ENCODE data around the gene UTP15.

UTP15 gene

DNA sequence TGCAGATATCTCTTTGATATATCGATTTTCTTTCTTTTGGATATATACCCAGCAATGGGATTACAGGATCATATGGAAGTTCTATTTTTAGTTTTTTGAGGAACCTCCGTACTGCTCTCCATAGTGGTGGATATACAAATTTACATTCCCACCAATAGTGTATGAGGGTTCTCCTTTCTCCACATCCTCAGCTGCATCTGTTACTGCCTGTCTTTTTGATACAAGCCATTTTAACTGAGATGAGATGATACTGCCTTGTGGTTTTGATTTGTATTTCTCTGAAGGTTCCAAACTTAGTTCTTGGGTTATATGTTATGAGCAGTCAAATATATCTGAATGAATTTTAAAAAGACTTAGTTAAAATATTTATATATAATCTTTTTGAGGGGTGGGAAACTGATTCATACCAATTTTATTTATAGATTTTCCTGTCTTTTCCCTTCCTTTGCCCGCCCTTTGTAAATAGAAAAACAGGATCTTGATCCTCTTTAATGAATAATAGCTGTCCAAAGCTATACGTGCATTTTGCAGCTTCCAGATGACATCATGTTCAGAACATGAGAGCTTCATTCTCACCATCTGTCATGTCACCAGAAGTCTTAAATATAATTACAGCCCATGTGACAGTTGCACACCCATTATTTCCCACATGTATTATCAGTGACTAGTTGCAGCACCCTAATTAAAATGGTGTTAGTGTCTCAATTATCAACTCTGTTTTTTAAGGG is 54.2 kb downstream of the UTP15 start:
- in situ Hi-C loops (cut with MboI; ENCODE audit: low sequenced_read_pairs), result no loop called here

DNA sequence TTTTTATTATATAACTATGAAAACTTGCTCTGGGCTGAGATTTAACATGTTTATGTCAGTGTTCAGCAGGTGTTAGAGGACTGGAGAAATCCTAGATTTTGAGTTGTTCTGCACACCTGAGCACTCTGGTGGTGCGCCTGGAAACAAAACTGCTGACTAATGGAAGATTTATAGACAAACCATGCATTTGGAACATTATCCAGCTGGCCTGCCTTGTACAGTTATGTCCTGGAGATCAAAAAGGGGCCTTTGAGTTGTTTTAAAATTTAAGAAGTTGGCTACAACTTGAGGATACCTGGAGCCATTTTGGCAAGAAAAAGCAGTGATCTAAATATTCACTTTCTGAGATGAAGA is 54.8 kb downstream of the UTP15 start:
- in situ Hi-C loops (cut with MboI; ENCODE audit: low sequenced_read_pairs), result no loop called here

GRCh38 chr5:73623060-73623459 is 57.5 kb downstream of the UTP15 start:
- in situ Hi-C loops (cut with MboI; ENCODE audit: low sequenced_read_pairs), result no loop called here

DNA sequence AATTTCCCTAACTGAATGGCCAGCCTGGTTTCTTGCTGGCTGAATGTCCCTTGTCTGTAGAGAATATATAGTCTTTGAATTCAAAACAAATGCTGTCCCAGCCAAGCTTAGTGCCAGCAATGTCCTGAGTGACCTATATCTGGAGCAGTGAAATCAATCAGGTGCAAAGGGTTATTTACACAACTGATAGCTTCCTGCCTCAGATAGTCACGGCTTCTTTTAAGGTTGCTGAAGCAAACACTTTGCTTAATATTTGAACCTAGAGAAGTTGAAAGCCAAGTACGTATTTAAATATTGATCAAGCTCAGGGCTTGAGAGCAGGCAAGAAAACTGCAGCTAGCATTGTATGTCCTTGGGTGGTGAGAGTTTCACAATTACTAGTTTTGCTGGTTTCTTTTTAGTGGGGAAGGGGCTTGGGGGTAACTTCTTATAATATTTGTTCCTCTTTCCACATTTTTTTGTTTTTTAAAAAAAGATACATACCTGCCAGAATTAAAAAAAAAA is 58.4 kb downstream of the UTP15 start:
- in situ Hi-C loops (cut with MboI; ENCODE audit: low sequenced_read_pairs), result no loop called here

DNA sequence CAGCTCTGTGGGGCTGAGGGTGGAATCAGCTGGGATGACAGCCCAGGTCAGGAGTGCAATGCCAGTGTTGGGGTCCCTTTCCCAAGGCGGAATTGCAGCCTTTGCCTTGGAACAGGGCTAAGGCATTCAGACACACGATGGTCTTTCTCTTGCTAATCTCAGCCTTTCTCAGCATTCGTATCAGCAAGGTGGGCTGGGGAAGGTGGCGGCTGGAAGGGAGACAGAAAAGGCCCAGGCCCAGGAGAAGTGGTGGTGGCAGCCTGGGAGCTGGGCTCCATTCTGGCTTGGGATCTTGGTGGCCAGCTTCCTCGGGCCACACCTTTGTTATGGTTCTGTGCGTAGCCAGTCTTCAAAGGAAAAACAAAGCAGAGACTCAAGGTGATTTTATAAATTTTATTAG is 59.3 kb downstream of the UTP15 start:
- in situ Hi-C loops (cut with MboI; ENCODE audit: low sequenced_read_pairs), result no loop called here

DNA sequence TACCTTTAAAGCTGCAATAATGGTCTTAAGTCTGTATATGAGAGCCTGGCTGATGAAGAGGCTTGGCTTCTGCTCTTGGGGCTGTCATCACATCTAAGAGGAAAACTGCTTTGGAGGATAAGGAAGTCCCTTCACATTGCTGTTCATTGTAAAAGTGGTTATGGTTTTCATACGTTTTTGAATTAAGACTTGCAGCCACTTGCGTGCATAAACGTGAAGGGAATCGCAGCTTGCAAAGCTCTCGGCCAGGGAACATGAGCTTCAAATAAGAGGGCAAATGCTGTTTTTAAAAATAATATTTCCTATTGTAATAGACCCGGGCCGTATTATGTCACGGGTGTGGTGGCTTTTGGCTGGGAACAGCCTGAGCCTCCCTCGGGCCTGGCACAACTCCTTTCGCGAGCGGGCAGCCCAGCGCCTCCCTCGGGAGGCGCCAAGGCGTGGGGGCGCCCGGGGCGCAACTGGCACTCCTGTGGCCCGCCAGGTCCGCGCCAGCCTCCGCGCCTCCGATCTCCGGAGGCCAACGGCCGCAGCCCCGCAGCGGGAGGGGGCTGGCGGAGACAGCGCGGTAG is 59.9 kb downstream of the UTP15 start:
- in situ Hi-C loops (cut with MboI; ENCODE audit: low sequenced_read_pairs), result no loop called here

DNA sequence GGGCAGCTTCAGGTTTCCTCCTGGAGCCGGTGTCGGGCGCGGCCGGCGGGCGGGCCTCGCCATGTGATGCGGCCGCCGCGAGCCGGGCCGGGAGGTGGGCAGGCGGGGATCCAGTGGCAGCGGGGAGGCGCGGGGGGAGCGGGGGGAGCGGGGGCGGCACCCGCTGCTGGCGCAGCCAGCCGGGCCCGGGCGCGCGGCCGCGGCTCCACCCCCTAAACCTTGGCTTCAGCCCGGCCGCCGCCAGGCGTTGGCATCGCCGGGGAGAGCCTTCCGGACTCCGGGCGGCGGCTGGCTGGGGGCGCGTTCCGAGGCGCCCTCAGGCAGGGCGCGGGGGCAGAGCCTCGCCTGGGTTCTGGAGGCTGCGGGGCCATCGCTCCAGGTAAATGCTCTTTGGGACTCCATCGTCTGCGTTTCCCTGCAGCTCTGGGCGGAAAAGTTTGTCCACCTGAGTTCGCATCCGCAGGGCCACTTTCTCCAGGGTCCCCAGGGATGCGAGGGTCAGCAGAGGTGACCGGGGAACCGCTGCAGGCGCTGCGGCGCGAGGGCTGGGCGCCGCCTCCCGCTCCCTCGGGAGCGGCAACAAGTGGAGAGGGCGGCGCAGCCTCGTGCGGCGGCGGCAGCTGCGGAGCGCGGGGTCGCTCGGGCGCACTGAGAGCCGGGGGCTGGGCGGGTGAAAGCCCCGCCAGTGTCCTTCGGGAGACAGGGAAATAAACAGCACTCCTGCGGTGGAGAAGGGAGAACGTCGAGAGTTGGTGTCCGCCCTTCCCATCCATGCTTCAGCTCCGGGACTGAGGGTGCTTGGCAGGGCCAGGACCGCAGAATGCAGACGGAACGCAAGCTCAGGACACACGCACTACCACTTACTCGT is 60.6 kb downstream of the UTP15 start, which contains the start of gene ARHGEF28:
Gene ARHGEF28, plus strand, starts transcription at position 253 of the 868 bp plus-strand sequence. CDS start 58,656 bp downstream, outside the sequence.
- in situ Hi-C loops (cut with MboI; ENCODE audit: low sequenced_read_pairs), result no loop called here

DNA sequence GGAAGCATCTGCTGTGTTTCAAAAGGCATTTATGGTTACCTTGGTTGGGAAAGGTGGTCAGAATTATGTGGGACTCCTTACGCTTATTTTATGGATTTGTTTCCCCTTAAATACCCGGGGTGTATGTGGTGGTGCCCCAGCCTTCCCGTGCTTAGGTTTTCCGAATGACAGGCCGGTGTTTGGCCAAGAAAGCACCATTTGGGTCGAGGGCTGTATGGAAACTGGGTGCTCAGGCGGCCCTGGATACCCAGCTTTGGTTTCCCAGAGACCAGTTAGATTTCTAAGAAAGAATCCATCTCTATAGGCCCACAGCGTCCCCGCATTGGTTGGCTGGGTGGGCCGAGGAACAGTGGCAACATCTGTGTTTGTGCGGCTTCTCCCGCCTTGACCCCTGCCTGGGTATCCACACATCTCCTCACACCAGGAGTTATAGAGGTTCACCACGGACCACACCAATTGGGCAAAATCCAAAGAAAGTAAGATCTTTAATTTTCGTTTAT is 61.3 kb downstream of the UTP15 start:
- in situ Hi-C loops (cut with MboI; ENCODE audit: low sequenced_read_pairs), result no loop called here

DNA sequence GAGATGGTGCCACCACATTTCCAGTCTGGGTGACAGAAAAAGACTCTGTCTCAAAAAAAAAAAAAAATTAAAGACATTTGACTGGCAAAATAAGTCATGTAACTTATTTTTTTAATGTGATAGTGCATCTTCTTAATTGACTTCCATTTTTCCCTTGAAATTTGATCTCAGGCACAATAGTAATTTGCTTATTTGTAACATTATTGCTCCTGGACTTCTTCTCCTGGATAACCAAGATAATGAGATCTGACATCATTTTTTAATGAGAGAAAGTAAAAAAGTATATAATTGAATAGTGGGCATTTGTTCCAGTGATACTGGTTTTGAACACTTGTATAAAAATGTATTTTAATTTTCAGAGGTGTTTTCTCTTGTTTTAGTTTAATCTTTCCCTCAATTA is 63.9 kb downstream of the UTP15 start:
- in situ Hi-C loops (cut with MboI; ENCODE audit: low sequenced_read_pairs), result no loop called here

DNA sequence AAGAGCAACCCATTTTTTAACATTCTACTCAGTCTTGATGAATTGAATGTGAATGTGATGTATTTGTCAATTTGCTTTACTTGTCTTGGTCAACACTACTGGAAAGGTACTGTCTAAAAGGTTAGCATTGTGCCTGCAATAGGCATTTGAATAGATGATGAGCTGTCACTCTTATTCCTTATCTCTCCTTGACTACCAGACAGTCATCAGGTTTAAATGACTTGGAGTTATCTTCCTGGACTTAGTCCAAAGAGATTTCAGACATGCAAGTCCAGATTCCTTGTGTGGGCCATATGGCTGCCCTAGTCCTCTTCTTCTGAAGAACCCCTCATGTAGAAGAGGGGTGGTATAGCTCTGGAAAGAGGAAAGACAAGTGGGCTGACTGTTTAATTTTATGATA is 65.2 kb downstream of the UTP15 start:
- in situ Hi-C loops (cut with MboI; ENCODE audit: low sequenced_read_pairs), result no loop called here

- in situ Hi-C loops (cut with MboI; ENCODE audit: low sequenced_read_pairs), result no loop called here
Measured at GRCh38 chr5:73631500-73631899, 66.0 kb downstream of the UTP15 start.

Data from HL-60/S4 treated with phorbol 12-myristate 13-acetate at 8.2 ng/mL for 4 days and 3 days (cell line).